ENCODE results near the gene CDH23.

Gene CDH23

GRCh38 chr10:71818674-71819260, 422.0 kb downstream of the CDH23 start:
- no peak for DNase-seq (ENCODE audit: low spot score)

- no peak for DNase-seq (ENCODE audit: low spot score)
Observed at GRCh38 chr10:71819441-71819861, 422.7 kb downstream of the CDH23 start.

- no peak for DNase-seq (ENCODE audit: low spot score)
Observed at GRCh38 chr10:71819985-71820384, 423.3 kb downstream of the CDH23 start.

GRCh38 chr10:71820966-71821365, 424.2 kb downstream of the CDH23 start:
- DNase-seq (ENCODE audit: low spot score): no peak

GRCh38 chr10:71821909-71822763, 425.4 kb downstream of the CDH23 start:
- DNase-seq (ENCODE audit: low spot score): no peak

- no peak for DNase-seq (ENCODE audit: low spot score)
Observed at GRCh38 chr10:71823356-71823755, 426.6 kb downstream of the CDH23 start.

GRCh38 chr10:71824333-71824732, 427.6 kb downstream of the CDH23 start:
- no peak for DNase-seq (ENCODE audit: low spot score)

GRCh38 chr10:71825217-71825616, 428.5 kb downstream of the CDH23 start:
- DNase-seq (ENCODE audit: low spot score): no peak

- DNase-seq (ENCODE audit: low spot score): no peak
Observed at GRCh38 chr10:71827852-71828251, 431.1 kb downstream of the CDH23 start.

- no peak for DNase-seq (ENCODE audit: low spot score)
Observed at GRCh38 chr10:71828702-71829101, 432.0 kb downstream of the CDH23 start.

- no peak for DNase-seq (ENCODE audit: low spot score)
Observed at GRCh38 chr10:71829171-71829570, 432.5 kb downstream of the CDH23 start.

- no peak for DNase-seq (ENCODE audit: low spot score)
Observed at GRCh38 chr10:71829896-71830295, 433.2 kb downstream of the CDH23 start.

GRCh38 chr10:71830726-71831125, 434.0 kb downstream of the CDH23 start:
- DNase-seq (ENCODE audit: low spot score): no peak

GRCh38 chr10:71831646-71832552, 435.2 kb downstream of the CDH23 start:
- DNase-seq (ENCODE audit: low spot score): no peak

GRCh38 chr10:71832967-71833366, 436.2 kb downstream of the CDH23 start:
- no peak for DNase-seq (ENCODE audit: low spot score)

GRCh38 chr10:71833451-71834342, 437.0 kb downstream of the CDH23 start:
- no peak for DNase-seq (ENCODE audit: low spot score)

- DNase-seq (ENCODE audit: low spot score): no peak
Observed at GRCh38 chr10:71834343-71834674, 437.6 kb downstream of the CDH23 start.

GRCh38 chr10:71835671-71836595, 439.2 kb downstream of the CDH23 start:
- DNase-seq (ENCODE audit: low spot score): no peak

- DNase-seq (ENCODE audit: low spot score): no peak
Observed at GRCh38 chr10:71836596-71836974, 439.9 kb downstream of the CDH23 start.

- DNase-seq (ENCODE audit: low spot score): no peak
Observed at GRCh38 chr10:71837098-71837827, 440.5 kb downstream of the CDH23 start.

Measured in hematopoietic multipotent progenitor cell treated with erythropoietin and hydrocortisone succinate and interleukin-3 and kit ligand, for 15 days (in vitro differentiated cells).